ENCODE measurements around the gene BCOR. TPM values are rescaled to one million over a fixed set of nuclear protein-coding genes. Genes with fewer than 3 reads are reported as not detected.

BCOR gene
- total RNA-seq, 1 experiment from 2014 or later, result 15.0 TPM

DNA sequence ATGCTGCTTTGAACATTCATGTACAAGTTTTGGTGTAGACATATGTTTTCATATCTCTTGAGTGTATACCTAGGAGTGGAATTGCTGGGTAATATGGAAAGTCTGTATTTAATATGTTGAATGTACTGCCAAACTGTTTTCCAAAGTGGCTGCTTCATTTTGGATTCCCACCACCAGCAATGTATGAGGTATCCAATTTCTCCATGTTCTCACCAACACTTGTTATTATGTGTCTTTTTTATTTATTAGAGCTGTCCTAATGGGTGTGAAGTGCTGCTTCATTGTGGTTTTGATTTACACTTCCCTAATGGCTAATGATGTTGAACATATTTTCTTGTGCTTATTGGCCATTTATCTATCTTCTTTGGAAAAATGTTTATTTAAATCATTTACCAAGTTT lies 60.4 kb downstream of the BCOR start:
- H3K4me3 ChIP-seq, result no peak overlapping the region
- DNase-seq, result no peak
- no peaks in the 10 kb centered on the region for H3K9me3 ChIP-seq
- H3K27me3 ChIP-seq, result no peaks in the 10 kb centered on the region
- H3K36me3 ChIP-seq, result no peaks in the 10 kb centered on the region

DNA sequence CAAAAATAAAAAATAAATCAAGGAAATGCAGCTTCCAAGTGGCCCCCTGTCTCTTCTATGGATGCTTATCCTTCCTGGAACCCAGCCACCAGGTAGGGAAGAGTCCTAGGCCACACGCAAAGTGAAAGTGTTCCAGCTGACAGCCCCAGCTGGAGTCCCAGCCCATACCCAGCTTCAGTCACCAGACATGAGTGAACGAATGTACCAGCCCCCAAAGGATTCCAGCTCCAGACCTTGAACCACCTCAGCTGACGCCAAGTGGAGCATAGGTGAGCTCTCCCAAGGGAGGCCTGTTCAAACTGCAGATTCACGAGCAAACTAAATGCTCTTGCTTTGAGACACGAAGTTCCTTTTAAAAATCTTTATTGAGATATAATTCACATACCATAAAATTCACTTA lies 62.0 kb downstream of the BCOR start:
- Histone ChIP-seq H3K36me3 (no peaks in the 10 kb centered on the region), H3K9me3 (no peaks in the 10 kb centered on the region), H3K27me3 (no peaks in the 10 kb centered on the region), H3K4me3 (no peak overlapping the region)
- no peak for DNase-seq

DNA sequence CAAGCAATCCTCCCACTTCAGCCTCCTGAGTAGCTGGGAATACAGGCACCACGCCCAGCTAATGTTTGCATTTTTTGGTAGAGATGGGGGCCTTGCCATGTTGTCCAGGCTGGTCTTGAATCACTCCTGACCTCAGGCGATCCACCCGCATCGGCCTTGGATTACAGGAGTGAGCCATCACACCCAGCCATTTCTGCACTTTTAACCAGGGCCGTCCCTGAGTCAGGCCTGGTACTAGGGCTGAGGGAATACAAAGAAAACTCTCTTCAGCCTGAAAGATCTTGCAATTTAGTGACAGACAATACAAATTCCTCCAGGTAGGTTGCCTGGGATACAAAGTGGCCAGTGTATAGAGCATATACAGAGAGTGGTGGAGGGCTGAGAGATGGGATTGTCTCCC lies 65.8 kb downstream of the BCOR start:
- H3K4me3 ChIP-seq, result no peak overlapping the region
- peak; percentile 52 for DNase-seq
- no peaks in the 10 kb centered on the region for H3K9me3 ChIP-seq
- H3K27me3 ChIP-seq, result no peaks in the 10 kb centered on the region
- no peaks in the 10 kb centered on the region for H3K36me3 ChIP-seq

DNA sequence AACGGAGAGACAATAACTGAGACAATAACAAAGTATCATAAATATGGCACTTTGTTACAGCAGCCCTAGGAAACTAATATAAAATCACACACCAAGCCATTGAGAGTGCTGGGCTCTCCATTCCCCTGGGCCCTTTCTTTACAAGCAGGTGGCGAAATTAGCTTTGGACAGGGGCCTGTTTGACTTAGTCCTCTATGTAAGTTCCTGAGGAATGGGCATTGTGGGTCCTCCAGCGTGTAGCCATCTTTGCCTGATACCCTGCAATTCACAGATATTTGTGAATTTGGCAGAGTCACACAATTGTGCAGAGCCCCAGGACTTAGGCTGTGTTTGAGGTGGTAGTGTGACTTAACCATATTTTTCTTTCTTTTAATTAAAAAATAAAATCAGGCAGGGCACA lies 67.6 kb downstream of the BCOR start:
- Histone ChIP-seq H3K36me3 (no peaks in the 10 kb centered on the region), H3K27me3 (no peaks in the 10 kb centered on the region), H3K9me3 (no peaks in the 10 kb centered on the region), H3K4me3 (no peak overlapping the region)
- DNase-seq, result no peak

DNA sequence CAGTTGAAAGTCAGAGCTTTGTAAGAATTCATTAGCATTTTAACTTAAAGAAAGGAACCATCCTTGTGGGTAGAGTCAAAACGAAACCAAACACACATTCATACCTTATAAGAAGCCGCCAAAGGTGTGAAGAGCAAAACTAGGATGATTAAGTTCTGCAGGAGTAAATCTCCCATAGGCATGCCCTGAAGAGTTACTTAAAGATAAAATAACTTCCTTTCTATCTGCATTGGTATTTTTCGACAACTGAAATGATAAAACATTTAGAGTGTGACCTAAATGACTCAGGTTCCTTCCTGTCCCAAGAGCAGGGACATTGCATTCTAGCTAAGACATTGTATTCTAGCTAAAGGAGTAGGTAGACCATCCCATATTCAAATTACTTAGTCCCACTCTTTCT lies 75.3 kb downstream of the BCOR start:
- no peaks in the 10 kb centered on the region for H3K27me3 ChIP-seq
- no peaks in the 10 kb centered on the region for H3K9me3 ChIP-seq
- DNase-seq, result no peak
- no peak overlapping the region for H3K4me3 ChIP-seq
- no peaks in the 10 kb centered on the region for H3K36me3 ChIP-seq

DNA sequence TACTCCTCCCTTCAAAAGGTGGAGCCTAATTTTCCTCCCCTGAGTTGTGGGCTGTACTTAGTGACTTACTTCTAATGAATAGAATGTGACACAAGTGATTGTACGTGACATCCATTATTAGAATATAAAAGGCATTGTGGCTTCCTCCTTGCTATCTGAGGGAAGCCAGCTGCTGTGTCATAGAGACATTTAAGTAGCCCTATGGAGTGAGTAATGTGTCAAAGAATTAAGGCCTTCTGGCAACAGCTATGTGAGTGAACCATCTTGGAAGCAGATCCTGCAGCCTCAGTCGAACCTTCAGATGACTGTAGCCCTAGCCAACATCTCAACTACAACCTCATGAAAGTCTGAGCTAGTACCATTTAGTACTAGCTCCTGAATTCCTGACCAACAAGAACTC lies 76.1 kb downstream of the BCOR start:
- no peaks in the 10 kb centered on the region for H3K9me3 ChIP-seq
- no peaks in the 10 kb centered on the region for H3K27me3 ChIP-seq
- no peak overlapping the region for H3K4me3 ChIP-seq
- DNase-seq, result no peak
- no peaks in the 10 kb centered on the region for H3K36me3 ChIP-seq

DNA sequence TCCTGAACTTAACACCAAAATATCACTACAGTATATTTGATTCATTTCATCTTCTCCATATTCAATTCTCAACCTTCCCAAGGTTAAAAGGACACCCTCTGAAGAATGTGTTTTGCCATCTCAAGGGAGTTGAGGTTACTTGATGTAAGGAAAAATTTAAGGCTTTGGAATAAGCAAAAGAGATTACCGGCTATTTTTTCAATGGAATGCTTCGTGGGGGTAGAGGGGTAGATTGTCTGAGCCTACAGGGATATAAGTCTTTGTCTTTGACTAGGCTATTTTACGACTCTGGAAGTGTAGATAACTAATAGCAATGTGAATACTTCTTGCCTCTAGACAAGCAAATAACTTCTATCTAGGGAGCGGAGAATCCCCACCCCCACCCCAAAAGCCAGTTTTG lies 78.2 kb downstream of the BCOR start:
- H3K4me3 ChIP-seq, result no peak overlapping the region
- no peaks in the 10 kb centered on the region for H3K9me3 ChIP-seq
- no peak for DNase-seq
- H3K27me3 ChIP-seq, result no peaks in the 10 kb centered on the region
- no peaks in the 10 kb centered on the region for H3K36me3 ChIP-seq

DNA sequence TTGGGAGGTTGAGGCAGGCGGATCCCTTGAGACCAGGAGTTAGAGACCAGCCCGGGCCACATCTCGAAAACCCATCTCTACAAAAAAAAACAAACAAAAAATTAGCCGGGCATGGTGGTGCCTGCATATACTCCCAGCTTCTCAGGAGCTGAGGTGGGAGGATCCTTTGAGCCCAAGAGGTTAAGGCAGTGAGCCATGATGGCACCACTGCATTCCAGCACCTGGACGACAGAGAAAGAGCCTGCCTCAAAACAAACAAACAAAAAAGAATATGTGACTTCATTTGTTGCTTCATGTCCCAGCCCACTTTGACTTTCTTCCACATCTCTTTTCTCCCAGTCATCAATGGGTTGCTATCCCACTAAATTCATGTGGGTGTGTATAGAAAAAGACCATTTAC lies 79.7 kb downstream of the BCOR start:
- H3K4me3 ChIP-seq, result no peak overlapping the region
- no peaks in the 10 kb centered on the region for H3K27me3 ChIP-seq
- no peaks in the 10 kb centered on the region for H3K36me3 ChIP-seq

DNA sequence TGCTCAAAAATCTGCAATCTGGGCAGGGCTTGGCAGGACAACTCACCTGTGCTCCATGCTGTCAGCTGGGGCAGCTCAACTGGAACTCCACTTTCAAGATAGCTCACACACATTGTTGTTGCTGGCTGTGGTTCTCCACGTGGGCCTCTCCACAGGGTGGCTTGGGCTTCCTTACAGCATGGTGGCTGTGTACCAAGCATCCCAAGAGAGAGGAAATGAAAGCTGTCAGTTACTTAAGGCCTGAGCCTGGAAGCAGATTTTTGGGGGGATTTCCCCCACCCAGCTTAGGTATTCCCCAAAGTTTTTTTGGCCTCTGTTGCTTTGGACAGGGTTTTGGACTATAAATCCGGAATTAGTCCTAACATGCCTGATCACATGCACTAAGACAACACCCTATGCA lies 81.0 kb downstream of the BCOR start:
- no peaks in the 10 kb centered on the region for H3K9me3 ChIP-seq
- H3K27me3 ChIP-seq, result no peaks in the 10 kb centered on the region
- H3K4me3 ChIP-seq, result no peak overlapping the region
- no peak for DNase-seq
- no peaks in the 10 kb centered on the region for H3K36me3 ChIP-seq

More for the DNA sequence above, 79.7 kb downstream of the BCOR start:
- no peak for DNase-seq
- H3K9me3 ChIP-seq, result no peaks in the 10 kb centered on the region

DNA sequence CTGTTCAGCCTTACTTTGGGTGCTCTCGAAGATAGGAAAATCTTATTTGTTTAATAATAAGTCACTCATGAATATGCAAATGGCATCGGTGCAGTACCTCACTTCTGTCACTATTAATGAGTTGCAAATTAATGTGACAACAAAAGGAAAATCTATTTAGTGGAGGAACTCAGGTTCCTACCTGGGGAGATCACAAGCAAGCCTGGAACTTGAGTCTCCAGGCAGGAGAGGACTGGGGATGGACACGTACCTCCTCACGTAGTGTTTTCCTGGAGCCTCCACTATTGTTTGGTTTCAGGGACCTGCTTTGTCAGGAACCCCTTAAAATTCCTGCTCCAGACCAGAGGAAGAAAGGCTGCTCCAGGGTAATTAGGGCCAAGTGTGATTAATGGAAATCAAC lies 82.1 kb downstream of the BCOR start:
- no peaks in the 10 kb centered on the region for H3K27me3 ChIP-seq
- no peaks in the 10 kb centered on the region for H3K9me3 ChIP-seq
- no peak for DNase-seq

DNA sequence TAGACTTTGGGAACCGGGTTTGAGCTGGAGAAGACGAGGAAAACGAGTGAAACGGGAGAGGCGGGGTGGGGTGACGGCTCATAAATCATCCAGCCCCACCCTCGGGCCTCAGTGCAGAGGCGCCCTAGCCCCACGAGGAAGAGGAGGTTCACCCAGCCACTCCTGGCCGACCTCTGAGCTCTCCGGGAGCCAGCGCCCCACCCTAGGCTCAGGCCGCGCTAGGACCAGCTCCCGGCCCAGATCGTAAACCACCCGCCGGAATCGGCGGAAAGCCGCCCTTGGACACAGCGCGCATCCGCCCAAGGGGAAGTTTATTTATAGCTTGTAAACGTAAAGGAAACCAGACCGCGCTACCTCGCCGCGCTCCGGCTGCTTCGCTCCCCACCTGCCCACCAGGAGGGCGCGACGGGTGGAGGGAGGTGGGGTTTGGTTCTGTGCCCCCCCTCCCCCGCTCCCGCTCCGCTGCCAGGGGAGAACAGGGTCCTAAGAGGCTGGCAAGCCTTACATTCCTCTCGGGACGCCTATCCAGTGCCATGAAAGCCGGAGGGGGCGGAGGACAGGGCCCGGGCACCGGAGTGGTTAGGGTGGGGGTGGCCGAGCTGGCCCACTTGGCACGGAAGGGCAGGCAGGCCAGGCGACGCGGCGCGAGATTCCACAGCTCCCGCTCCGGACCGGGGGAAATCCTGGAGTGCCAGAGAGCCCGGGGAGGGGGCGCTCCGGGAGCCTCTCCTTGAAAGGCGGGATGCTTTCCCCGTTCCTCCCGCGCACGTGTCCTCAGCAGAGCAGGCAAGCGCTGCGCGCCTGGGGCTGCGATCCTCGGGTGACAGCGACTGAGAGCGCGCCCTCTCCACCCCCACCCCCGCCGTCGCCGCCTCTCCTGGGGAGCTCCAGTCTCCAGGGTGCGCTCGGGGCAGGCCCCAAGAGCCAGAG lies 84.2 kb downstream of the BCOR start:
- peak; percentile 74 for DNase-seq
- H3K27me3 ChIP-seq, result no peaks in the 10 kb centered on the region
- H3K9me3 ChIP-seq, result no peaks in the 10 kb centered on the region
- H3K36me3 ChIP-seq, result no peaks in the 10 kb centered on the region
- peak overlapping the region; percentile 55 for H3K4me3 ChIP-seq

More for the DNA sequence above, 82.1 kb downstream of the BCOR start:
- Histone ChIP-seq H3K4me3 (no peak overlapping the region), H3K36me3 (no peaks in the 10 kb centered on the region)

DNA sequence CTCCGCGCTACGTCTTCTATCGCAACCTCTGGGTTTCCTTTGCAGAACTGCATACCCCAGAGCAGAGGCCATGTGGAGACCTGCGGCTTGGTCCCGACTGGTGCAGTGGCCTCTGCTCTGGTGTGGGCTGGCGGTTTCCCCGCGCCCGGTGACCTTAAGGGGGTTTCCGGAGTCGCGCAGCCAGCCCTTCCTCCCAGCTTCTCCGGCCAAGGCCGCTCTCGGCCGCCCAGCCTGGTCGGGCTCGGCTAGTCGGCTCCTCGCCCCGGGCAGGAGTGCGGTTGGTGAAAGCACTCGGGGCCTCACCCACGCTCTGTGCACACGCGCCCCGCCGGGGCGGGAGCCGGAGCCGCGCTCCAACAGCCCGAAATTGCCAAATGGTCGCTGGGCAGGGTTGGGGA lies 84.9 kb downstream of the BCOR start:
- no peaks in the 10 kb centered on the region for H3K9me3 ChIP-seq
- H3K36me3 ChIP-seq, result no peaks in the 10 kb centered on the region
- no peak for DNase-seq
- H3K27me3 ChIP-seq, result no peaks in the 10 kb centered on the region
- no peak overlapping the region for H3K4me3 ChIP-seq

DNA sequence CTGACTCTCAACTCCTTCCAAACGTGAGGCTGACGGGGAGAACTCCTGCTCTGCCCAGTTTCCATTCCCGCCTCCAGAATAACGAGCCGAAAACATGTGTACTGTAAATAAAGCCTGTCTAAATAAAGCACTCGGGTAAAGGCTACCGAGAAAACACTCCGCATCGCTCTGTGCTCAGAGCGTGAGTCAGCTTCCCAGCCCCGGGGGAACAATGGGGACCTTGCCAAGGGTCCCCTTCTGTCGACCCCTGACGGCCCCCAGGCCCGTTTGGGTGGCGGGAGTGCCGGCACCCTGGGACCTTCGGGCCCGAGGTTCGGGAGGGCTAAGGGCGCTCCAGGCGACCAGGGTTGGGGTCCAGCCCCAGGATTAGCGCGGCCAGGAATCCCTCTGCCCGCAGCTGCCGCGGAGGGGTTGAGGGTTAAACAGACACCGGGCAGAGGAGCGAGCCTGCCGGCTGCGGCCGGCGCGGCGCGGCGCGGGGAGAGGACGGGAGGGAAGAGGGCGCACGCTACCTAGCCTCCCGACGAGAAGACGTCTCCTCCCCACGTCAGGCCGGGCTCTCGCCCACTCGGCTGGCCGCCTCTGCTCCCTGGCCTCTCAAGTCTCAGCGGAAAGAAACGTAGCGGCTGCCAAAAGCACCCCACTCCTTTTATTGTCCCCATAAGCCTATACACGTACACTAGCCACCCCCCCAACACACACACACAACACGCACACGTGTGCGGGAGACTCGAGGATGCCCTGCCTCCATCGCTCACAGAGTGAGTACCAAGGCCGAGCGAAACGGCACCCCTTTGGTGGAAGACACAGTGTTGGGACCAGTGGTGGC lies 85.5 kb downstream of the BCOR start:
- no peaks in the 10 kb centered on the region for H3K9me3 ChIP-seq
- no peak overlapping the region for H3K4me3 ChIP-seq
- H3K27me3 ChIP-seq, result no peaks in the 10 kb centered on the region
- H3K36me3 ChIP-seq, result no peaks in the 10 kb centered on the region
- DNase-seq, result no peak

DNA sequence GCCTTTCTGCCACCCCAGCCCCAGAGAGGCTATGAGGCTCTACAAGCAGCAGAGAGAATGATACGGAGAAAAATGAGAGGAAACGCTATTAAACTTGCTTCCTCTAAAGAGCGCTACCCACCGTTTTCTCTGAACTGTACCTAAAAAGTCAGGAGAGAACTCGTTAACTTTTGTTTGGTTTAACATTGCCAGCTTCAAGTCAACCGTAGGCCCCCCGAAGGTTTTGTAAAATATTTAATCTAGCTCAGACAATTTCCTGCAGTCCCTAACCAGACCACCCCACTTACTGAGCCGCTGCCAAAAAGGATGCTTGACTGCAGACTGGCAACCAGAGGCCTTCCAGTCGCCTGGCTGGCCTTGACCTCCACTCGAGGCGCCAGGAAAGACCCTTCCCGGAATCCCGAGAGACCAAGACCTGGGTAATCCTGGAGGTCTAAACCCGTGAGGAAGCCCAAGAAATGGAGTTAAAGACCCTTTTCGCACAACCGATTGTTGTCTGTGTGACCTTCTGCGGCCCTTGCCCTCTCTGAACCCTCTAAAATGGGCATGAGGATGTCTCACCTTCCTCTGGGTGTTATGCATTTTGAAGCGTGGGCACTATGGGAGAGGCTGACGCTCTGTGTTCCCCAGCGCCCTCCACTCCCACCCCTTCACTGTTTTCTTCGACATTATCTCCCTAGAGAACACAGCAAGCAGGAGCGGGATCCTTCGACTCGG lies 86.3 kb downstream of the BCOR start:
- Histone ChIP-seq H3K4me3 (no peak overlapping the region), H3K27me3 (no peaks in the 10 kb centered on the region), H3K36me3 (no peaks in the 10 kb centered on the region), H3K9me3 (no peaks in the 10 kb centered on the region)
- DNase-seq, result no peak

DNA sequence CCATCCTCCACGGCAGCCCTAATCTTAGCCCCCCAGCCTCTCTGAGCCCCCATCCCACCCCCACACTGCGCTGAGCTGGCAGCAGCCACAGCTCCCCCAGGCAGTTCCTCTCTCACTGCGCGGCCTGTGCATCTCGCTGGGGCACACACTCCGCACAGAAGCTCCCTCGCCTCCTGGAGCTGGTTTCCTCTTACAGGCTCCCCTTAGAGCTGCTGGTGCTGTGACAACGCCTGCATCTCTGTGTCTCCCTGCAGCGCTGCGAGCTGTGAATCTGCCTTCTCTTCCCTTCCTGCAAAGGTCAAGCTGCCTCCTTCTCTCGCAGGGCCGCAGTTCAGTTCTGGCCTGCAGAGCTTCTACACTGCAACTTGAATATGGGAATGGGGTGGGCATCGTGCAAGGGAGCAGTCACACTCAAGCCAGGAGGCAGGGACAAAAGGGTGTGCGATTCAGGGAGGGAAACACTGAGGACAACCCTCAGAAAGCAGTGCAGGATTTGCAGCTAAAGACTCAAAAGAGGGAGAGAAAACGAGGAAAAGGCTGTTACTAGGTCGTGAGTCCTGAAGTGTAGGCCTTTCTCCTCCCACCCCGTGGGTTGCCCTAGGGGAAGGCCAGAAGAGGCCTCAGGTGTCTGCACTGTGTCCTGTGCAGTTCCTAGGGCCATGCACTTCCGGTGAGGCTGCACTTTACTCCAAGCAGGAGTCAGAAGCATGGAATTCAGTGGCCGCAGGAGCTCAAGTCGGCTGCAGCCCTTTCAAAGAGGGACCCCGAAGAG lies 87.0 kb downstream of the BCOR start:
- DNase-seq, result no peak
- H3K27me3 ChIP-seq, result no peaks in the 10 kb centered on the region
- no peaks in the 10 kb centered on the region for H3K9me3 ChIP-seq
- H3K4me3 ChIP-seq, result no peak overlapping the region
- H3K36me3 ChIP-seq, result no peaks in the 10 kb centered on the region

DNA sequence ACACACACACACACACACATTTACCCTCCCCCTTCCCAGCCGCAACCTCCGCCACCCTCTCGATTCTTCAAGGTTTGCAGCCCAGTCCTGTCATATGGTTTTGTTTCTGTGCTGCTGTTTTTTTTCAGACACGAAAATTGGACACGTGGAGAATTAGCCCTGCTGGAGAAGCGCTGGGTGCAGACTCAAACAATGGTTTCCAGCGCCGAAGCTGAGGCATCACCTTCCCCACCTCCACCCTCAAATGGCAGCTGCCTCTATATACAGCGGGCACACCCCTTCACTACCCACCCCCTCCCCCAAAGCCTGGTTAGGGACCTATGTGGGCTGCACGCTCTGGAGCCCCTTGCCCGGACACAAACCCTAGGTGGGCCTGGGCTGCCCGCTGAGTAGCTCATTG lies 87.9 kb downstream of the BCOR start:
- no peaks in the 10 kb centered on the region for H3K36me3 ChIP-seq
- H3K27me3 ChIP-seq, result no peaks in the 10 kb centered on the region
- no peaks in the 10 kb centered on the region for H3K9me3 ChIP-seq
- DNase-seq, result no peak
- no peak overlapping the region for H3K4me3 ChIP-seq
